Hippocampal formation (tissue), 2 donors: ENCODE measurements around the gene NSMCE3.
A peak's percentile ranks its signal among the peaks of the same experiment; 100 is the strongest.

ENCODE experiments used
- DNase-seq, 2 donors: peaks; one replicate each; lab custom pipeline; 2025; lab: John Stamatoyannopoulos, UW

The NSMCE3 gene

DNA sequence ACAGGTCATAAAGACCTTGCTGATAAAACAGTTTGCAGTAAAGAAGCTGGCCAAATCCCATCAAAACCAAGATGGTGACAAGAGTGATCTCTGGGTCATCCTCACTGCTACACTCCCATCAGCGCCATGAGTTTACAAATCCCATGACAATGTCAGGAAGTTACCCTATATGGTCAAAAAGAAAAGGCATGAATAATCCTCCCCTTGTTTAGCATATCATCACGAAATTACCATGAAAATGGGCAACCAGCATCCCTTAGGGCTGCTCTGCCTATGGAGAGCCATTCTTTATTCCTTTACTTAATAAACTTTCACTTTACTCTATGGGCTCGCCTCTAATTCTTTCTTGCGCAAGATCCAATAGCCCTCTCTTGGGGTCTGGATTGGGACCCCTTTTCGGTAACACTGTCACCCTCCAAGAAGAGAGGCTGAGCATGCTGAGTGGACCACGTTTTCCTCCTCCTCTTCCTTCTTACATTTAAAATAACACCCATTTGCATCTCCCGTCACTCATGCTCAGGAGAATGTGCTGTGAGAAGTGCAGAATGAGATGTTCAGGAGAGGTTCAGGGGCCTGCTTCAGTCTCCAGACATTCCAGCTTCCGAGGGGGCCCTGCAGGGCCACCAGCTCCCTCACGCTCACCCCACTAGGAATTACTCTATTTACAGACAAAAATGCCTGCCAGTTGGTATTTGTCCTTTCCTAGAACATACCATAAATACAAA lies 47.3 kb downstream of the NSMCE3 start:
- no peak for DNase-seq

GRCh38 chr15:29220852-29221251 lies 48.8 kb downstream of the NSMCE3 start:
- DNase-seq = peak in 1 of 2 donors; percentile 21

DNA sequence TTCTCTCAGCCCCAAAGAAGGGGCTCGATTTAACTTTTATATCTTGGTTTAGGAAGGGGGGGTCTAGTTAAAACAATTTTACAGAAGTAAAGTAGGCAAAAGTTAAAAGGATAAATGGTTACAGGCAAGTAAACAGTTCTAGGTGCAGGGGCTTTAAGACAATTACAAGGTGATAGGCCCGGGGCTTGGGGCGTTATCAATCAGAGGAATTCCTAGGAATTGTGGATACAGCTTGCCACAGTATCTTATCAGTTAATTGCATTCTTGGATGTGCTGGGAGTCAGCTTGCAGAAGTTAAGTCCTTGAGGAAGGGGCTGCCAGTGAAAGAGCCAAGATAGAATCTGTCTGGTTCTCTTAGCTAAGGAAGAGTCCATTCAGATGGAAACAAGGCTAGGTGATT lies 52.7 kb downstream of the NSMCE3 start:
- DNase-seq = no peak
